Ishikawa (cell line): ENCODE data around the gene RASSF4.

ENCODE experiments used
- CEBPB ChIP-seq: IDR thresholded peaks from 2 replicates; pipeline ENCODE4 v1.6.1; 2012
- CREB1 ChIP-seq: IDR thresholded peaks from 2 replicates; pipeline ENCODE4 v1.6.1; 2012; ENCODE audit warnings: low read depth
- EGR1 ChIP-seq: IDR thresholded peaks from 2 replicates; pipeline ENCODE4 v1.6.1; 2012
- EP300 ChIP-seq: IDR thresholded peaks from 2 replicates; pipeline ENCODE4 v1.6.1; 2012; ENCODE audit warnings: borderline replicate concordance
- FOXM1 ChIP-seq: IDR thresholded peaks from 2 replicates; pipeline ENCODE4 v1.6.1; 2012; ENCODE audit warnings: low read depth, borderline replicate concordance
- MAX ChIP-seq: IDR thresholded peaks from 2 replicates; pipeline ENCODE4 v1.6.1; 2012
- NFIC ChIP-seq: IDR thresholded peaks from 2 replicates; pipeline ENCODE4 v1.6.1; 2012
- RAD21 ChIP-seq: IDR thresholded peaks from 2 replicates; pipeline ENCODE4 v1.6.1; 2012; ENCODE audit warnings: low read depth
- TAF1 ChIP-seq: IDR thresholded peaks from 2 replicates; pipeline ENCODE4 v1.6.1; 2012; ENCODE audit warnings: low read depth, mild to moderate bottlenecking
- TCF12 ChIP-seq: IDR thresholded peaks from 2 replicates; pipeline ENCODE4 v1.6.1; 2012; ENCODE audit warnings: low read depth
- TEAD4 ChIP-seq: IDR thresholded peaks from 2 replicates; pipeline ENCODE4 v1.6.1; 2012
- YY1 ChIP-seq: IDR thresholded peaks from 2 replicates; pipeline ENCODE4 v1.6.1; 2012; ENCODE audit warnings: low read depth
- ZBTB7A ChIP-seq: IDR thresholded peaks from 2 replicates; pipeline ENCODE4 v1.6.1; 2012; ENCODE audit warnings: low read depth
- TF ChIP-seq, protein P1 (sequence below): IDR thresholded peaks from 2 replicates; pipeline ENCODE4 v1.6.1; 2012; ENCODE audit warnings: low read depth, mild to moderate bottlenecking
- TF ChIP-seq, protein P2 (sequence below): IDR thresholded peaks from 2 replicates; pipeline ENCODE4 v1.6.1; 2012

Gene RASSF4

GRCh38 chr10:44911081-44911540 lies 48.5 kb upstream of the RASSF4 start, which contains the start of gene TMEM72:
TMEM72 (plus strand) TSS chr10:44911337; CDS start chr10:44911513, 176 bp downstream.
- TF ChIP-seq, protein P1, sequence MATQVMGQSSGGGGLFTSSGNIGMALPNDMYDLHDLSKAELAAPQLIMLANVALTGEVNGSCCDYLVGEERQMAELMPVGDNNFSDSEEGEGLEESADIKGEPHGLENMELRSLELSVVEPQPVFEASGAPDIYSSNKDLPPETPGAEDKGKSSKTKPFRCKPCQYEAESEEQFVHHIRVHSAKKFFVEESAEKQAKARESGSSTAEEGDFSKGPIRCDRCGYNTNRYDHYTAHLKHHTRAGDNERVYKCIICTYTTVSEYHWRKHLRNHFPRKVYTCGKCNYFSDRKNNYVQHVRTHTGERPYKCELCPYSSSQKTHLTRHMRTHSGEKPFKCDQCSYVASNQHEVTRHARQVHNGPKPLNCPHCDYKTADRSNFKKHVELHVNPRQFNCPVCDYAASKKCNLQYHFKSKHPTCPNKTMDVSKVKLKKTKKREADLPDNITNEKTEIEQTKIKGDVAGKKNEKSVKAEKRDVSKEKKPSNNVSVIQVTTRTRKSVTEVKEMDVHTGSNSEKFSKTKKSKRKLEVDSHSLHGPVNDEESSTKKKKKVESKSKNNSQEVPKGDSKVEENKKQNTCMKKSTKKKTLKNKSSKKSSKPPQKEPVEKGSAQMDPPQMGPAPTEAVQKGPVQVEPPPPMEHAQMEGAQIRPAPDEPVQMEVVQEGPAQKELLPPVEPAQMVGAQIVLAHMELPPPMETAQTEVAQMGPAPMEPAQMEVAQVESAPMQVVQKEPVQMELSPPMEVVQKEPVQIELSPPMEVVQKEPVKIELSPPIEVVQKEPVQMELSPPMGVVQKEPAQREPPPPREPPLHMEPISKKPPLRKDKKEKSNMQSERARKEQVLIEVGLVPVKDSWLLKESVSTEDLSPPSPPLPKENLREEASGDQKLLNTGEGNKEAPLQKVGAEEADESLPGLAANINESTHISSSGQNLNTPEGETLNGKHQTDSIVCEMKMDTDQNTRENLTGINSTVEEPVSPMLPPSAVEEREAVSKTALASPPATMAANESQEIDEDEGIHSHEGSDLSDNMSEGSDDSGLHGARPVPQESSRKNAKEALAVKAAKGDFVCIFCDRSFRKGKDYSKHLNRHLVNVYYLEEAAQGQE, result no peak
- TF ChIP-seq CREB1, result no peak
- no peak for TF ChIP-seq CEBPB
- TF ChIP-seq RAD21, result no peak
- TF ChIP-seq, protein P2, sequence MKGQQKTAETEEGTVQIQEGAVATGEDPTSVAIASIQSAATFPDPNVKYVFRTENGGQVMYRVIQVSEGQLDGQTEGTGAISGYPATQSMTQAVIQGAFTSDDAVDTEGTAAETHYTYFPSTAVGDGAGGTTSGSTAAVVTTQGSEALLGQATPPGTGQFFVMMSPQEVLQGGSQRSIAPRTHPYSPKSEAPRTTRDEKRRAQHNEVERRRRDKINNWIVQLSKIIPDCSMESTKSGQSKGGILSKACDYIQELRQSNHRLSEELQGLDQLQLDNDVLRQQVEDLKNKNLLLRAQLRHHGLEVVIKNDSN, result no peak
- no peak for TF ChIP-seq EP300
- TF ChIP-seq NFIC, result no peak
- TF ChIP-seq EGR1, result no peak
- TF ChIP-seq TEAD4, result no peak
- TF ChIP-seq MAX, result no peak
- TF ChIP-seq YY1, result no peak
- TF ChIP-seq FOXM1, result no peak
- no peak for TF ChIP-seq TCF12
- TF ChIP-seq TAF1, result no peak
- TF ChIP-seq ZBTB7A, result no peak

- no peak for TF ChIP-seq MAX
Measured at GRCh38 chr10:44911951-44912350, 47.7 kb upstream of the RASSF4 start.

DNA sequence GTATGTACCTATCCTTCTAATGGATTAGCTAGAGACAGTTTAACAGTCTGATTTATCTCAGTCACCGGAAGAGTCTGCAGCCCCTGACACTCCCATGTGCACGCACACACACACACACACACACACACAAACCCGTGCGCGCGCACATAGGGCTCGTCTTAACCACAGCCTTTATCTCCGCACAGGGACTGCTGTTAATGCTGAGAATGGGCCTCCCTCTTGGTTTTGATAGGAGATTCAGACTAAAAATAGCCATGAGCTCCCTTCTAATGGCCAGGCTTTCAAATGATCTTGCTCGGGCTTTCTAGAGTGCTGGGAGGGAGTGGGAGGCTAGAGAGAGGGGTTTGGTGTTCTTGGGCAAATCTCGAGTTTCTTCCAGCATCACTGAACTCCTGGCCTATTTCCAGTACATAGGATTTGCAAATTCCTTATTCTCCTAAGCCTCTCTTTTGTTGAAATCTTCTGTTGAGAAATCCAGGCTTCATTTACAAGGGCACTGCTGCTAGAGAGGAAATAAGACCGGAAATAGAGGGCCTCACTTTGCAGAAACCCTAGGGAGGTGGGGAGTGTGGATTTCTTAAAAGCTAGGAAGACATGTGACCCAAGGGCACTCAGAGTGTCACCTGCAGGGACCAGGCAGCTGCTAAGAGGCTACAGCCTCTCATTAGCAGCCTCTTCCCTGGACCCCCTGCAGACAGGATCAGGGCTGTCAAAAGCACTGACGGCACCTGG lies 46.1 kb upstream of the RASSF4 start:
- no peak for TF ChIP-seq EP300
- TF ChIP-seq TEAD4, result no peak
- TF ChIP-seq RAD21, result no peak
- no peak for TF ChIP-seq TAF1
- TF ChIP-seq, protein P2, result no peak
- TF ChIP-seq, protein P1, result no peak
- TF ChIP-seq CEBPB, result no peak
- no peak for TF ChIP-seq CREB1
- TF ChIP-seq EGR1, result no peak
- TF ChIP-seq NFIC, result no peak
- no peak for TF ChIP-seq FOXM1
- no peak for TF ChIP-seq YY1
- TF ChIP-seq TCF12, result no peak
- TF ChIP-seq ZBTB7A, result no peak
- no peak for TF ChIP-seq MAX

DNA sequence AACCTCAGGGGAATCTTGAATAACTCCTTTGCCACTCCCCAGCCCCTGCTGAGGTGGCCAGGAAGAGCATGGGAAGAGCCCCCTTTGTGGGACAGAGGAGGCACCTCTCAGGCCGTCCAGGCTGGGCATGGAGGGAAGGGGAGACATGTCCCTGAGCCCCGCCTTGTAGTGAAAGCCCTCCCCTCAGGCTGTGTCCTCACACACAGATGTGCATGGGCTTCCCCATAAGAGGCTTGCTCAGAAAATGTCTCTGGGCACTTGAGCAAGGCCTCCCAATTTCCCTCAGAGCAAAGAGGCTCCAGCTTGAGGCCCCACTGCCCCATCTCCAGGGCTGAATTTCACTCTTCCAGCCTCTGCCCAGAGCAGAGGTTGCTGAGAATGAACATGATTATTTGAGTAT lies 44.7 kb upstream of the RASSF4 start:
- TF ChIP-seq TAF1 (no peak), FOXM1 (no peak), MAX (no peak), CEBPB (no peak), NFIC (no peak), EP300 (no peak), TEAD4 (no peak), EGR1 (no peak), RAD21 (no peak), YY1 (no peak), TCF12 (no peak), ZBTB7A (no peak)
- TF ChIP-seq, protein P2, result no peak

GRCh38 chr10:44916429-44916828 lies 43.2 kb upstream of the RASSF4 start:
- TF ChIP-seq YY1, result no peak
